WTC11 (cell line): ENCODE data around the gene VANGL2. TPM values are rescaled to one million over a fixed set of nuclear protein-coding genes. Genes with fewer than 3 reads are reported as not detected.

ENCODE experiments used
- ATAC-seq: fragments of 200-7000 bp; cut with Tn5 transposase; 2 replicates; pipeline ENCODE4 v1.10.0; 2021; ENCODE audit warnings: mild to moderate bottlenecking, moderate library complexity
- CTCF ChIA-PET: fragments of 300-600 bp; sonication (Branson Sonifier 250); formaldehyde crosslinking; loops from one replicate; lab custom pipeline; 2021; ENCODE audit warnings: antibody characterized with exemption; lab: Charles Lee
- POLR2A ChIA-PET: fragments of 350-600 bp; sonication (Branson Sonifier 250); formaldehyde crosslinking; loops from one replicate; lab custom pipeline; 2021; ENCODE audit warnings: antibody characterized with exemption; lab: Charles Lee
- DNase-seq: peaks from one replicate; pipeline ENCODE4 v3.0.0; 2021; ENCODE audit warnings: low spot score
- H3K27ac Mint-ChIP-seq: 2 replicates; pipeline ENCODE4 v1.8.0; 2021; ENCODE audit warnings: mixed read lengths
- H3K27me3 Mint-ChIP-seq: 2 replicates; pipeline ENCODE4 v1.8.0; 2021; ENCODE audit warnings: low read depth, mild to moderate bottlenecking, moderate library complexity, mixed read lengths
- H3K36me3 Mint-ChIP-seq: 2 replicates; pipeline ENCODE4 v1.8.0; 2021; ENCODE audit warnings: mixed read lengths
- H3K4me1 Mint-ChIP-seq: 2 replicates; pipeline ENCODE4 v1.8.0; 2022; ENCODE audit warnings: mixed read lengths
- H3K4me3 Mint-ChIP-seq: 2 replicates; pipeline ENCODE4 v1.8.0; 2021; ENCODE audit warnings: mild to moderate bottlenecking, moderate library complexity, mixed read lengths
- H3K9me3 Mint-ChIP-seq: 2 replicates; pipeline ENCODE4 v1.8.0; 2021; ENCODE audit warnings: mixed read lengths
- ATF3 ChIP-seq: sonication (generic); formaldehyde crosslinking; conservative IDR thresholded peaks from 2 replicates; pipeline ENCODE4 v1.8.1; 2022; ENCODE audit warnings: mild to moderate bottlenecking, missing genetic modification reagents
- E2F5 ChIP-seq: sonication (generic); formaldehyde crosslinking; IDR thresholded peaks from 2 replicates; pipeline ENCODE4 v1.8.1; 2022; ENCODE audit warnings: mild to moderate bottlenecking, moderate library complexity, missing genetic modification reagents
- ELF4 ChIP-seq: sonication (generic); formaldehyde crosslinking; IDR thresholded peaks from 2 replicates; pipeline ENCODE4 v1.8.1; 2022; ENCODE audit warnings: low read depth, mild to moderate bottlenecking, moderate library complexity, missing genetic modification reagents
- GRHL2 ChIP-seq: fragments of 250-450 bp; sonication (Bioruptor Pico); IDR thresholded peaks from 2 replicates; pipeline ENCODE4 v1.8.0; 2022; ENCODE audit warnings: mild to moderate bottlenecking, moderate library complexity; ENCODE audit not compliant: insufficient replicate concordance, severe bottlenecking
- KAT7 ChIP-seq: sonication (generic); formaldehyde crosslinking; IDR thresholded peaks from 2 replicates; pipeline ENCODE4 v1.8.1; 2023; ENCODE audit warnings: missing genetic modification reagents, mild to moderate bottlenecking, borderline replicate concordance
- MAX ChIP-seq: sonication (generic); formaldehyde crosslinking; IDR thresholded peaks from 2 replicates; pipeline ENCODE4 v1.8.0; 2022; ENCODE audit warnings: mild to moderate bottlenecking, missing genetic modification reagents
- MLX ChIP-seq: sonication (generic); formaldehyde crosslinking; IDR thresholded peaks from 2 replicates; pipeline ENCODE4 v1.8.1; 2023; ENCODE audit warnings: mild to moderate bottlenecking, missing genetic modification reagents, moderate library complexity
- NFE2L1 ChIP-seq: sonication (generic); formaldehyde crosslinking; IDR thresholded peaks from 2 replicates; pipeline ENCODE4 v1.8.1; 2023; ENCODE audit warnings: missing genetic modification reagents
- NFYB ChIP-seq: sonication (generic); formaldehyde crosslinking; conservative IDR thresholded peaks from 2 replicates; pipeline ENCODE4 v1.8.0; 2022; ENCODE audit warnings: low read depth, missing genetic modification reagents
- PREB ChIP-seq: sonication (generic); formaldehyde crosslinking; IDR thresholded peaks from 2 replicates; pipeline ENCODE4 v1.8.1; 2022; ENCODE audit warnings: mild to moderate bottlenecking, missing genetic modification reagents, moderate library complexity, borderline replicate concordance
- PRRX2 ChIP-seq: fragments of 250-450 bp; sonication (Bioruptor Pico); IDR thresholded peaks from 2 replicates; pipeline ENCODE4 v1.8.0; 2021; ENCODE audit warnings: mild to moderate bottlenecking
- RELA ChIP-seq: sonication (generic); formaldehyde crosslinking; IDR thresholded peaks from 2 replicates; pipeline ENCODE4 v1.8.1; 2022; ENCODE audit warnings: missing genetic modification reagents, mild to moderate bottlenecking, borderline replicate concordance
- SP1 ChIP-seq: sonication (generic); formaldehyde crosslinking; conservative IDR thresholded peaks from 2 replicates; pipeline ENCODE4 v1.8.1; 2022; ENCODE audit warnings: missing genetic modification reagents
- STAT6 ChIP-seq: sonication (generic); formaldehyde crosslinking; conservative IDR thresholded peaks from 2 replicates; pipeline ENCODE4 v1.8.1; 2023; ENCODE audit warnings: mild to moderate bottlenecking, low read depth, missing genetic modification reagents, moderate library complexity
- TCF7 ChIP-seq: sonication (generic); formaldehyde crosslinking; IDR thresholded peaks from 2 replicates; pipeline ENCODE4 v1.8.0; 2022; ENCODE audit warnings: mild to moderate bottlenecking, low read depth, missing genetic modification reagents, moderate library complexity
- ZBTB21 ChIP-seq: sonication (generic); formaldehyde crosslinking; IDR thresholded peaks from 2 replicates; pipeline ENCODE4 v1.8.1; 2023; ENCODE audit warnings: mild to moderate bottlenecking, missing genetic modification reagents, borderline replicate concordance
- ZNF396 ChIP-seq: fragments of 250-450 bp; sonication (Bioruptor Pico); IDR thresholded peaks from 2 replicates; pipeline ENCODE4 v1.8.0; 2021; ENCODE audit warnings: mild to moderate bottlenecking, moderate library complexity, borderline replicate concordance
- ZNF512 ChIP-seq: sonication (generic); formaldehyde crosslinking; IDR thresholded peaks from 2 replicates; pipeline ENCODE4 v1.8.1; 2022; ENCODE audit warnings: missing genetic modification reagents, borderline replicate concordance
- total RNA-seq: library from RNA; stranded (reverse); gene quantifications from 3 replicates; pipeline ENCODE4 v1.2.3, GENCODE V29; 2021

The VANGL2 gene
- total RNA-seq, 1 experiment from 2014 or later = 68.0 TPM

- TF ChIP-seq STAT6 (CRISPR knock-in tag) = no peak
- TF ChIP-seq, all 79 proteins: peak for 0
Measured at GRCh38 chr1:160418483-160418882, 18.1 kb downstream of the VANGL2 start (continued).

GRCh38 chr1:160419150-160419837 is 18.9 kb downstream of the VANGL2 start:
- ChIA-PET CTCF (interaction anchor here (1.1 kb wide), 1 partner anchor 8 kb away, joined by 3 read pairs; no protein-coding TSS in a partner anchor), POLR2A (no interaction called here)
- DNase-seq (no peak), ATAC-seq (no peak)
- Mint-ChIP-seq H3K4me3 (no peak overlapping the region), H3K36me3 (peaks cover 53% of the 10 kb centered on the region), H3K27ac (peak overlapping the region; percentile 71; the same call in 1 of the 2 replicates), H3K27me3 (no peaks in the 10 kb centered on the region), H3K4me1 (peaks cover 6% of the 10 kb centered on the region), H3K9me3 (no peaks in the 10 kb centered on the region)
- TF ChIP-seq GRHL2 = no peak
- TF ChIP-seq E2F5 (CRISPR knock-in tag) = no peak
- TF ChIP-seq NFE2L1 = no peak
- TF ChIP-seq RELA (CRISPR knock-in tag) = no peak
- TF ChIP-seq MLX (CRISPR knock-in tag) = no peak
- no peak for TF ChIP-seq NFYB (CRISPR knock-in tag)
- TF ChIP-seq KAT7 (CRISPR knock-in tag) = no peak
- no peak for TF ChIP-seq SP1 (CRISPR knock-in tag)
- TF ChIP-seq MAX = no peak
- no peak for TF ChIP-seq PRRX2 (CRISPR knock-in tag)
- TF ChIP-seq PREB (CRISPR knock-in tag) = no peak
- no peak for TF ChIP-seq STAT6 (CRISPR knock-in tag)
- TF ChIP-seq ZBTB21 (CRISPR knock-in tag) = no peak
- no peak for TF ChIP-seq ZNF396 (CRISPR knock-in tag)
- no peak for TF ChIP-seq ZNF512
- TF ChIP-seq TCF7 = no peak
- no peak for TF ChIP-seq ELF4 (CRISPR knock-in tag)
- TF ChIP-seq ATF3 = no peak
